Erythroblast (primary cell): ENCODE data around the gene BNIPL.

Experiments used
- GATA1 ChIP-seq: IDR thresholded peaks from 2 replicates; pipeline ENCODE4 v1.6.1; 2011; ENCODE audit warnings: low read depth, mild to moderate bottlenecking, control low read depth, low read length, moderate library complexity
- POLR2A ChIP-seq: IDR thresholded peaks from 2 replicates; pipeline ENCODE4 v1.6.1; 2011; ENCODE audit warnings: mild to moderate bottlenecking, low read length

DNA sequence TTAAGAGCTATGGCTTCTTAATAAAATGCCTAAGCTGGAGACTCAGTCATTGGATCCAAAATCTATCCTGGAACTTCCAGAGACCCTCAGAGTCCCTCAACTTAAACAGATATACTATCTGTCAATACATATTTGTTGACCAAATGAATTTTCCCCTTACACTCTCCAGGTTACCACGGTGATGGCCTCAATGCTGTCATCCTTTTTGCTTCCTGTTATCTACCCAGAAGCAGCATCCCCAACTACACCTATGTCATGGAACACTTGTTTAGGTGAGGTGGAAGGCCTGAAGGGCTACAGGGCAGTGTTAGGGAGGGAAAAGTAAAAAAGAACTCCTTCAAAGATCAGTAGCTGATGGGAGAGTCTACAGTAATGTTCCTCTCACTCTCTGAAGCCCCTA is 6.8 kb downstream of the BNIPL start:
- TF ChIP-seq POLR2A, result no peak
- TF ChIP-seq GATA1, result no peak
